RWPE2 (cell line): ENCODE data around the gene CAPN14.

ENCODE experiments used
- ATAC-seq: fragments of 200-7000 bp; cut with Tn5 transposase; 3 replicates; pipeline ENCODE4 v1.9.1; 2021; ENCODE audit warnings: low read depth
- DNase-seq: peaks from one replicate; pipeline ENCODE4 v3.0.0-alpha.2; 2020; ENCODE audit warnings: low spot score
- H3K27ac ChIP-seq: fragments of 450-650 bp; 2 replicates; pipeline ENCODE4 v1.5.1; 2017; ENCODE audit warnings: mild to moderate bottlenecking; ENCODE audit not compliant: poor library complexity, severe bottlenecking
- H3K27me3 ChIP-seq: fragments of 250-450 bp; sonication (Bioruptor Pico); 2 replicates; pipeline ENCODE4 v1.5.1; 2021; ENCODE audit warnings: mild to moderate bottlenecking, moderate library complexity; ENCODE audit not compliant: insufficient read depth, poor library complexity, severe bottlenecking
- H3K36me3 ChIP-seq: fragments of 250-450 bp; sonication (Bioruptor Pico); 2 replicates; pipeline ENCODE4 v1.5.1; 2020; ENCODE audit warnings: low read depth, mild to moderate bottlenecking, moderate library complexity
- H3K4me1 ChIP-seq: fragments of 250-450 bp; sonication (Bioruptor Pico); 2 replicates; pipeline ENCODE4 v1.5.1; 2021; ENCODE audit warnings: mild to moderate bottlenecking, moderate library complexity; ENCODE audit not compliant: insufficient read depth, poor library complexity, severe bottlenecking
- H3K4me3 ChIP-seq: fragments of 250-450 bp; sonication (Bioruptor Pico); 2 replicates; pipeline ENCODE4 v1.5.1; 2021; ENCODE audit warnings: mild to moderate bottlenecking, moderate library complexity; ENCODE audit not compliant: severe bottlenecking
- H3K9me3 ChIP-seq: fragments of 250-450 bp; sonication (Bioruptor Pico); 2 replicates; pipeline ENCODE4 v1.5.1; 2021; ENCODE audit warnings: mild to moderate bottlenecking, moderate library complexity; ENCODE audit not compliant: severe bottlenecking
- TF ChIP-seq, protein P1 (sequence below): fragments of 450-650 bp; IDR thresholded peaks from one replicate; pipeline ENCODE4 v1.5.1; 2017; ENCODE audit warnings: mild to moderate bottlenecking, moderate library complexity; ENCODE audit not compliant: poor library complexity, severe bottlenecking

The CAPN14 gene

DNA sequence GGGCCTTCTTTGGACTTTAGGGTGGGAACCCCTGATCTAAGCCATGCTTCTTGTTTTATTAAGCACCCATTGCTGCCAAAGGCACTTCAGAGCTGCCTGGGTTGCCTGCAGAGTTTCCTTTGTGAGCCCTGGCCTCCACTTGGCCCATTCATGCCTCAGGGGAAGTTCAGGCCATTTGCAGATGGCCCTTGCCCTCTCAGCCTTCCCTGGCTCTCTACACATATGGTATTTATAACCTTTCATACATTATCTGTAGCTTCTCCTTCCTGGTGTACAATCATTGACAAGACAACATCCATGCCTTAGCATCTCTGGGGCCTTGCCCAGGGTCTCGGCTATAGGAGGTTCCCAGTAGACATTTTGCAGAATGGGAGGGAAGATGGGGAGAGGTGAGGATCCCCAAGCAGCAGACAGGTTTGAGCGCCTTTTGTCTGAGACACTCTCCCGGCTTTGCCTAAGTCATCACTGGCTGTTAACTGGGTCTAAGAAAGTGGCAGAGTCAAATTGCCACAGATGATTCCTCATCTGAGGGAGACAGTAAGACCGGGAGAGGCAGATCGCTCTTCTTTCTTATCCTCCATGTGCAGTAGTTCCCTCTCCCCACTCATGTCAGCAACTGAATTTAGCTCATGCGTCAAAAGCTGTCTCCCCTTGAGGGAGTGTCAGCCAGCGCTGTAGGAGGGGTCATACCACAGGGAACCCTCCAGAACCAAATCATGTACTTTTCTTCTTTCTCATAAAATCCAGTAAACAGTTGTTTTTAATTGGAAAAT is 19.3 kb upstream of the CAPN14 start:
- no peaks in the 10 kb centered on the region for H3K36me3 ChIP-seq
- peaks cover 5% of the 10 kb centered on the region for H3K4me1 ChIP-seq
- no peaks in the 10 kb centered on the region for H3K27me3 ChIP-seq
- no peak overlapping the region for H3K27ac ChIP-seq
- H3K9me3 ChIP-seq = no peaks in the 10 kb centered on the region
- DNase-seq (no peak), ATAC-seq (no peak)
- TF ChIP-seq, protein P1, sequence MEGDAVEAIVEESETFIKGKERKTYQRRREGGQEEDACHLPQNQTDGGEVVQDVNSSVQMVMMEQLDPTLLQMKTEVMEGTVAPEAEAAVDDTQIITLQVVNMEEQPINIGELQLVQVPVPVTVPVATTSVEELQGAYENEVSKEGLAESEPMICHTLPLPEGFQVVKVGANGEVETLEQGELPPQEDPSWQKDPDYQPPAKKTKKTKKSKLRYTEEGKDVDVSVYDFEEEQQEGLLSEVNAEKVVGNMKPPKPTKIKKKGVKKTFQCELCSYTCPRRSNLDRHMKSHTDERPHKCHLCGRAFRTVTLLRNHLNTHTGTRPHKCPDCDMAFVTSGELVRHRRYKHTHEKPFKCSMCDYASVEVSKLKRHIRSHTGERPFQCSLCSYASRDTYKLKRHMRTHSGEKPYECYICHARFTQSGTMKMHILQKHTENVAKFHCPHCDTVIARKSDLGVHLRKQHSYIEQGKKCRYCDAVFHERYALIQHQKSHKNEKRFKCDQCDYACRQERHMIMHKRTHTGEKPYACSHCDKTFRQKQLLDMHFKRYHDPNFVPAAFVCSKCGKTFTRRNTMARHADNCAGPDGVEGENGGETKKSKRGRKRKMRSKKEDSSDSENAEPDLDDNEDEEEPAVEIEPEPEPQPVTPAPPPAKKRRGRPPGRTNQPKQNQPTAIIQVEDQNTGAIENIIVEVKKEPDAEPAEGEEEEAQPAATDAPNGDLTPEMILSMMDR = no peak
- H3K4me3 ChIP-seq = no peak overlapping the region

DNA sequence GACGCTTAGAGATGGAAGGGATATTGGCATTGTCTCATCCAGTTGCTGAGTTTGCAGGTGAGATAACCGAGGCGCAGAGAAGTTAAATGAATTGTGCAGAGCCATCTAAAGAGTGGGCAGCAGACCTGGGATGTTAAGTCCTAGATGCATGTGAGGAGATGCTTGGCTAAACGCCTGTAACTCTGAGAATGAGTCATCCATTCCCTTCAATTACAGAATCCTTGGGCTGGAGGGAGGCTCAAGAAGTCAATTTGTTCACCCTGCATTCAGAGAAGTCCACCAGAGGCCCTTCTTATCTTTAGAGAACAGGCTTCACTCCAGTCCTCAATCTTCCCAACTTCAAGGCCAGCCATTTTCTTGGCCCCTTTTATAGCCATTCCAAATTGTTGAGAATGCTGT is 18.2 kb upstream of the CAPN14 start:
- H3K4me1 ChIP-seq = peaks cover 5% of the 10 kb centered on the region
- TF ChIP-seq, protein P1 = no peak
- H3K27ac ChIP-seq = no peak overlapping the region
- H3K36me3 ChIP-seq = no peaks in the 10 kb centered on the region
- no peaks in the 10 kb centered on the region for H3K9me3 ChIP-seq
- DNase-seq = no peak
- H3K4me3 ChIP-seq = no peak overlapping the region
- H3K27me3 ChIP-seq = no peaks in the 10 kb centered on the region
- no peak for ATAC-seq

DNA sequence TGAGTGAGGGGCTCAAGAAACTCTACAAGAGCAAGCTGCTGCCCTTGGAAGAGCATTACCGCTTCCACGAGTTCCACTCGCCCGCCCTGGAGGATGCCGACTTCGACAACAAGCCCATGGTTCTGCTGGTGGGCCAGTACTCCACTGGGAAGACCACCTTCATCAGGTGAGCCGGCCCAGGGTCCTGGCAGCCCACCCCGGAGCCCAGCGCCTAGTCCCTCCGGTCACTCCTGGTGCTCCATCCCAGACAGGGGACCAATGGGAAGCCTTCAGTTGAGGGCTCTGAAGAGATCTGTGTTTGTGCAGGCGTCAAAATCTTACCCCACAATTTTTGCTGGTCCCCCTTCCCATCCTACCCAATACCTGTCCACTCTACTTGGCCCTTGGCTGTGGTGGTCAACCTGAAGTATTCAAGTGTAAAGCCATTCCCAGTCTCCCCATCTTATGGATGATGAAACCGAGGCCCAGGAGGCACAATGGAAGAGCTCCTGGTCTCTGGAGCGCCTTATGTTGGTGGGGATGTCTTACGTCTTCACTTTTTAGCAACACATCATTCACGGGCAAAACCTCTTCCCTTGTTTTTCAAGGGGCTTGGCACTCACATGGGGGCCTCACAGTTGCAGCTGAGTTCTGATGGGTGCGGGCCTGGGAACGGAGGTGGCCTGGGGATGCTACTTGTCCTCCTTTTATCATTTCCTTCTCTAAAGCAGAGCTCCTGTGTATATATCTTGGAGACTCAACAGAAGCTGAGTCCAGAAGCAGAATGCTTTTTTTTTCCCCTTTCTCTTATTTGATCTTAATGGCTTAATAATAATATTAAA is 17.6 kb upstream of the CAPN14 start:
- H3K27ac ChIP-seq = no peak overlapping the region
- no peaks in the 10 kb centered on the region for H3K27me3 ChIP-seq
- TF ChIP-seq, protein P1 = no peak
- H3K4me1 ChIP-seq = peaks cover 5% of the 10 kb centered on the region
- H3K9me3 ChIP-seq = no peaks in the 10 kb centered on the region
- H3K4me3 ChIP-seq = peak overlapping the region; percentile 37
- H3K36me3 ChIP-seq = no peaks in the 10 kb centered on the region
- DNase-seq (no peak), ATAC-seq (no peak)

DNA sequence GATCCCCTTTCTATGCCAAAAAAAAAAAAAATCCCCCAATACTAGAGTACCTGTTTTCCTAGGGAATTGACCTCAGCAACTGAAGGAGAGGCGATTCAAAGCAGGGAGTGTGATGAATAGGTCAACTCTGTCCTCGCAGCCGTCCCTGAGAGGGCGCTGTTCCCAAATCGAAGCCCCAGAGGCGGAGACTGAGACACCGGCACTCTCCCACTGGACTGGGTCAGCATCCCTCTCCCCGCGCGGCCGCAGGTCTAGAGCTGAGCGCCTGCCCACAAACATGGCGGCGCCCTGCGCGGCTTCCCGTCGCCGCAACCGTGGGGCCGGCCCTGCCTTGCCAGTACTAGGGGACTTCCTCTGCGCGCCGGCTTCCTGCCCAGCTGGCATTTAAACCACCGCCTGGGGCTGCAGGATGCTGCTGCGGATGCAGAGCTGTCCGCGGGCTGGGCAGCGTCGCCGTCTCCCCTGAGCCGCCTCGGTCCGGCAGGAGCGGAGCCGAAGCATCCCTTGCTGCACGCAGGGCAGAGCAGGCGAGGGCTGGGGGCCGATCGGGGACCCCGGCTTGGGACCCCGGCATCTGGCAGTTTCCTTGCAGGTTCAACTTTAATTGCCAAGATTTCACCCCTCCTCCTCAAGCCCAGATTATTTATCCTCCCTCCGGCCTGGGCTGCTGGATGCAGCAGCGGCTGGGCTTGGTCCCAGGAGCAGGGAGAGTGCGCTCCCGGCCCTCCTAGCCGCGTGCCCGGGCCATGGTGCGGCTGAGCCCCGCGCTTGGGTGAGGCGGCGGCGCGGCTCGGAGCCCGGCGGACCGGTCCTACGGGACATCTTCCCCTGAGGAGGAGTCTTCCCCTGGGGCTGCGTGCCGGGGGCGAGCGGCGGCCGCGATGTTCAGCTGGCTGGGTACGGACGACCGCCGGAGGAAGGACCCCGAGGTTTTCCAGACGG is 16.7 kb upstream of the CAPN14 start, which contains the start of gene EHD3:
Gene EHD3, plus strand, starts transcription at position 412 of the 942 bp plus-strand sequence. Its CDS starts 470 bp downstream, at position 882.
- peak; percentile 98 for ATAC-seq
- Histone ChIP-seq H3K4me3 (peak within 1 kb of the TSS; percentile 37), H3K27me3 (no peaks in the 10 kb centered on the region), H3K4me1 (peaks cover 5% of the 10 kb centered on the region), H3K9me3 (no peaks in the 10 kb centered on the region), H3K36me3 (no peaks in the 10 kb centered on the region), H3K27ac (no peak within 1 kb of the TSS)
- TF ChIP-seq, protein P1 = peak; percentile 73
- peak; percentile 89 for DNase-seq
